H9 (cell line): ENCODE results near the gene GPR37L1. TPM values are rescaled to one million over a fixed set of nuclear protein-coding genes. Genes with fewer than 3 reads are reported as not detected.

Experiments used
- DNase-seq: peaks from one replicate; pipeline ENCODE4 v3.0.0-alpha.2; 2017
- H2AFZ ChIP-seq: one replicate; pipeline ENCODE4 v1.6.1; 2013; ENCODE audit warnings: mild to moderate bottlenecking, low read length, control low read depth, moderate library complexity
- H2AK5ac ChIP-seq: 2 replicates; pipeline ENCODE4 v1.6.1; 2013; ENCODE audit warnings: low read length, control low read depth, mixed read lengths; ENCODE audit not compliant: insufficient read length
- H2BK120ac ChIP-seq: one replicate; pipeline ENCODE4 v1.6.1; 2013; ENCODE audit warnings: low read depth, mild to moderate bottlenecking, low read length, control low read depth, inconsistent platforms; ENCODE audit not compliant: poor library complexity, severe bottlenecking
- H2BK12ac ChIP-seq: 2 replicates; pipeline ENCODE4 v1.6.1; 2013; ENCODE audit warnings: low read length, control low read depth, mixed read lengths, low read depth; ENCODE audit not compliant: insufficient read length
- H2BK15ac ChIP-seq: 2 replicates; pipeline ENCODE4 v1.6.1; 2013; ENCODE audit warnings: low read depth, low read length, control low read depth
- H2BK20ac ChIP-seq: one replicate; pipeline ENCODE4 v1.6.1; 2013; ENCODE audit warnings: low read depth, mild to moderate bottlenecking, low read length, control low read depth, inconsistent platforms; ENCODE audit not compliant: poor library complexity, severe bottlenecking
- H2BK5ac ChIP-seq: 2 replicates; pipeline ENCODE4 v1.6.1; 2013; ENCODE audit warnings: low read length, control low read depth, mixed read lengths; ENCODE audit not compliant: insufficient read length
- H3K14ac ChIP-seq: 2 replicates; pipeline ENCODE4 v1.6.1; 2013; ENCODE audit warnings: low read length, control low read depth; ENCODE audit not compliant: insufficient read depth
- H3K18ac ChIP-seq: 2 replicates; pipeline ENCODE4 v1.6.1; 2013; ENCODE audit warnings: low read depth, mild to moderate bottlenecking, mixed read lengths, low read length, control low read depth; ENCODE audit not compliant: insufficient read length
- H3K23ac ChIP-seq: 2 replicates; pipeline ENCODE4 v1.6.1; 2013; ENCODE audit warnings: low read length, control low read depth, mixed read lengths, low read depth; ENCODE audit not compliant: insufficient read length
- H3K23me2 ChIP-seq: 2 replicates; pipeline ENCODE4 v1.6.1; 2013; ENCODE audit warnings: low read depth, mild to moderate bottlenecking, mixed read lengths, low read length, control low read depth; ENCODE audit not compliant: insufficient read length, poor library complexity, severe bottlenecking
- H3K27ac ChIP-seq: 2 replicates; pipeline ENCODE4 v1.5.1; 2013; ENCODE audit warnings: low read length, control low read depth, mixed read lengths, low read depth; ENCODE audit not compliant: insufficient read length
- H3K27me3 ChIP-seq: 2 replicates; pipeline ENCODE4 v1.6.1; 2013; ENCODE audit warnings: low read length, control low read depth, inconsistent platforms; ENCODE audit not compliant: insufficient read depth
- H3K4ac ChIP-seq: 2 replicates; pipeline ENCODE4 v1.6.1; 2013; ENCODE audit warnings: low read depth, mild to moderate bottlenecking, control low read depth, inconsistent platforms, low read length, moderate library complexity
- H3K4me1 ChIP-seq: 2 replicates; pipeline ENCODE4 v1.6.1; 2013; ENCODE audit warnings: low read length, control low read depth, inconsistent platforms; ENCODE audit not compliant: insufficient read depth
- H3K4me2 ChIP-seq: 2 replicates; pipeline ENCODE4 v1.6.1; 2013; ENCODE audit warnings: low read length, control low read depth, mixed read lengths; ENCODE audit not compliant: insufficient read length, insufficient read depth
- H3K56ac ChIP-seq: 2 replicates; pipeline ENCODE4 v1.6.1; 2013; ENCODE audit warnings: low read depth, mild to moderate bottlenecking, mixed read lengths, low read length, control low read depth; ENCODE audit not compliant: insufficient read length
- H3K79me1 ChIP-seq: 2 replicates; pipeline ENCODE4 v1.6.1; 2013; ENCODE audit warnings: low read depth, mild to moderate bottlenecking, moderate library complexity, low read length, control low read depth, inconsistent platforms; ENCODE audit not compliant: insufficient read depth, poor library complexity, severe bottlenecking
- H3K79me2 ChIP-seq: 2 replicates; pipeline ENCODE4 v1.6.1; 2013; ENCODE audit warnings: low read length, control low read depth, inconsistent platforms; ENCODE audit not compliant: insufficient read depth
- H3K9ac ChIP-seq: 2 replicates; pipeline ENCODE4 v1.6.1; 2013; ENCODE audit warnings: low read length, control low read depth, mixed read lengths; ENCODE audit not compliant: insufficient read length; ENCODE audit errors: extremely low read depth
- H3K9me3 ChIP-seq: one replicate; pipeline ENCODE4 v1.6.1; 2013; ENCODE audit warnings: low read depth, low read length, inconsistent platforms; ENCODE audit not compliant: control insufficient read depth
- H3T11ph ChIP-seq: one replicate; pipeline ENCODE4 v1.6.1; 2013; ENCODE audit warnings: mild to moderate bottlenecking, low read length, control low read depth, inconsistent platforms
- H4K20me1 ChIP-seq: one replicate; pipeline ENCODE4 v1.6.1; 2013; ENCODE audit not compliant: control insufficient read depth, insufficient read length, insufficient read depth
- H4K5ac ChIP-seq: 2 replicates; pipeline ENCODE4 v1.6.1; 2013; ENCODE audit warnings: low read depth, mild to moderate bottlenecking, mixed read lengths, low read length, control low read depth; ENCODE audit not compliant: insufficient read length
- H4K8ac ChIP-seq: replicated peaks from 2 replicates; pipeline ENCODE4 v1.6.1; 2013; ENCODE audit warnings: low read length, control low read depth, mixed read lengths, low read depth; ENCODE audit not compliant: insufficient read length
- H4K91ac ChIP-seq: 2 replicates; pipeline ENCODE4 v1.6.1; 2013; ENCODE audit warnings: low read depth, mild to moderate bottlenecking, moderate library complexity, mixed read lengths, low read length, control low read depth; ENCODE audit not compliant: insufficient read length
- H3K27ac Mint-ChIP-seq, 3 experiments: 2 replicates in 2 of 3; 3 replicates in 1 of 3; pipeline ENCODE4 v1.8.0; 2020 to 2021; ENCODE audit warnings: mixed read lengths in 3 of 3, mild to moderate bottlenecking in 1 of 3, moderate library complexity in 1 of 3
- H3K27me3 Mint-ChIP-seq: 2 replicates; pipeline ENCODE4 v1.8.0; 2021; ENCODE audit warnings: low read depth, mild to moderate bottlenecking, moderate library complexity, mixed read lengths
- H3K36me3 Mint-ChIP-seq, 3 experiments: 2 replicates in 2 of 3; 3 replicates in 1 of 3; pipeline ENCODE4 v1.8.0; 2020 to 2021; ENCODE audit warnings: low read depth in 3 of 3, mixed read lengths in 3 of 3; ENCODE audit not compliant: insufficient read depth in 1 of 3
- H3K4me1 Mint-ChIP-seq, 2 experiments: 2 replicates each; pipeline ENCODE4 v1.8.0; 2020; ENCODE audit warnings: mixed read lengths in 2 of 2
- H3K4me3 Mint-ChIP-seq, 2 experiments: 2 replicates in 1 of 2; 3 replicates in 1 of 2; pipeline ENCODE4 v1.8.0; 2020 to 2021; ENCODE audit warnings: mild to moderate bottlenecking in 2 of 2, mixed read lengths in 2 of 2, moderate library complexity in 1 of 2
- H3K9me3 Mint-ChIP-seq, 2 experiments: 2 replicates in 1 of 2; 3 replicates in 1 of 2; pipeline ENCODE4 v1.8.0; 2020; ENCODE audit warnings: mild to moderate bottlenecking in 2 of 2, mixed read lengths in 2 of 2, moderate library complexity in 1 of 2
- CTCF ChIP-seq: fragments of 200-600 bp; sonication (generic); conservative IDR thresholded peaks from 3 replicates; pipeline ENCODE4 v1.8.0; 2021; ENCODE audit warnings: antibody characterized with exemption, mild to moderate bottlenecking
- WGBS: extraction: QIAGEN DNeasy Blood & Tissue Kit; methylation state at CpG from one replicate; pipeline ENCODE4 v1.1.7; 2013; ENCODE audit warnings: missing lambda C conversion rate, low lambda C conversion rate, mixed read lengths; ENCODE audit not compliant: insufficient read length; ENCODE audit errors: extremely low coverage; 5-methylcytosine and 5-hydroxymethylcytosine counted together
- total RNA-seq: library from RNA; stranded (reverse); gene quantifications from 2 replicates; pipeline ENCODE4 v1.2.1, GENCODE V29; 2021

GPR37L1 gene
- total RNA-seq, 1 experiment from 2014 or later, result 0.11 TPM

GRCh38 chr1:202151045-202151444 is 28.3 kb downstream of the GPR37L1 start:
- Histone ChIP-seq H3T11ph (no peak overlapping the region), H3K4me1 (no peaks in the 10 kb centered on the region), H3K56ac (no peak overlapping the region), H4K91ac (no peak overlapping the region), H3K9me3 (no peaks in the 10 kb centered on the region), H2AK5ac (no peak overlapping the region), H3K79me1 (no peaks in the 10 kb centered on the region), H3K27me3 (no peaks in the 10 kb centered on the region), H3K4me2 (no peak overlapping the region), H2BK5ac (no peak overlapping the region), H3K9ac (no peak overlapping the region), H3K14ac (no peak overlapping the region), H3K4ac (no peak overlapping the region), H3K27ac (no peak overlapping the region), H4K8ac (no peak overlapping the region), H3K79me2 (no peaks in the 10 kb centered on the region), H2BK15ac (no peak overlapping the region), H2BK12ac (no peak overlapping the region), H2AFZ (no peak overlapping the region), H4K20me1 (no peaks in the 10 kb centered on the region), H4K5ac (no peak overlapping the region), H2BK20ac (no peak overlapping the region), H3K23me2 (no peaks in the 10 kb centered on the region), H3K23ac (no peak overlapping the region), H2BK120ac (no peak overlapping the region), H3K18ac (no peak overlapping the region)
- no peaks in the 10 kb centered on the region for H3K36me3 Mint-ChIP-seq
- H3K27me3 Mint-ChIP-seq, result peaks cover 7% of the 10 kb centered on the region
- no peak overlapping the region; a peak in 1 of 7 replicates for H3K27ac Mint-ChIP-seq
- no peak for TF ChIP-seq CTCF
- peaks cover 15 to 29% of the 10 kb centered on the region in 2 experiments for H3K4me1 Mint-ChIP-seq
- no peak overlapping the region for H3K4me3 Mint-ChIP-seq
- no peaks in the 10 kb centered on the region for H3K9me3 Mint-ChIP-seq
- no peak for DNase-seq
- no CpG with 5 or more reads among the region's 2 CpGs for WGBS
